ENCODE results near the gene ZBTB12.

DNA sequence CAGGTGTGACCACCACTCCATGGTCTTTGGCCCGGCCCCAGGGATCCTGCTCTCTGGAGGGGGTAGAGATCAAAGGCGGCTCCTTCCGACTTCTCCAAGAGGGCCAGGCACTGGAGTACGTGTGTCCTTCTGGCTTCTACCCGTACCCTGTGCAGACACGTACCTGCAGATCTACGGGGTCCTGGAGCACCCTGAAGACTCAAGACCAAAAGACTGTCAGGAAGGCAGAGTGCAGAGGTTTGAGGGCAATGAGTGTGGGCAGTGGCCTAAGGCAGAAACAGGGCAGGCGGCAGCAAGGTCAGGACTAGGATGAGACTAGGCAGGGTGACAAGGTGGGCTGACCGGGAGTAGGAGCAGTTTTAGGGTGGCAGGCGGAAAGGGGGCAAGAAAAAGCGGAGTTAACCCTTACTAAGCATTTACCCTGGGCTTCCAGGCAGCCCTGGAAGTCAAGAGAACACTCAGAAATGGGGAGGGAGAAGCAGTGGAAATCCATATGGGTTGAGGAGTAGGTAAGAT, 44.5 kb upstream of the ZBTB12 start:
- TF ChIP-seq POLR2A (IDR thresholded peaks at IDR 0.05; ENCODE audit: low read length) (no peak), GATA1 (IDR thresholded peaks at IDR 0.05; ENCODE audit: low read depth, low read length) (no peak)
